ENCODE measurements around the gene HOXD4.

HOXD4 gene

DNA sequence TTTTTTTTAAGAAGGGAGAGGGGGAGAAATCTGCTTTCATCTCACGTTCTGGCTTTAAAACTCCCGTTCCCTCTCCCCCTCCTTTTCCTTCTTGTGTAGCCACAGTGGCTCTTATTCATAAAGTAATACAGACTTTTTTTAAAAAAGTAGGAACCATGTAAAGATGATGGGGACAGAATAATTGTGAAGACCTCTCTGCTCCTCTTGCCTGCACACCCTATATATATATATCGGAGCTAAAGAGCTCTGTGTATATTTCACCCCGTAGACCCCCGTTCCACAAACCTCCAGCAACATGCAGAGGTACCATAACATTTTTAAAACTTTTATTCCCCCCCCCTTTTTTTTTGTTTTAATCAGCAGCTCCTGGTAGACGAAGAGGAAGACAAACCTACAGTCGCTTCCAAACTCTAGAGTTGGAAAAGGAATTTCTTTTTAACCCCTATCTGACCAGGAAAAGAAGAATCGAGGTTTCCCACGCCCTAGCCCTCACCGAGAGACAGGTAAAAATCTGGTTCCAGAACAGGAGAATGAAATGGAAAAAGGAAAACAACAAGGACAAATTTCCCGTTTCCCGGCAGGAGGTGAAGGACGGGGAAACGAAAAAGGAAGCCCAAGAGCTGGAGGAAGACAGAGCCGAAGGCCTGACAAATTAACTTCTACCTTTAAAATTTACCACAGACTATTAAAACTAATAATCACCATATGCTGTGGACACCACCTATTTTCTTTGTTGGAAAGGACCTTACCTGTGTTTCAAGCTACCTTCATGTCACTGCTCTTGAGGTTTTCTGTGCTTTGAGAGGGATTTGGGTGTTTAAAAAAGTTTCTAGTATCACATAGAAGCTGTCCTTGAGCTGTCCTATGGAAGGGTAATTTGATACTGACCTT, 20.1 kb upstream of the HOXD4 start:
- no peaks in the 10 kb centered on the region for H4K20me1 ChIP-seq (ENCODE audit: insufficient read depth, low read length)

DNA sequence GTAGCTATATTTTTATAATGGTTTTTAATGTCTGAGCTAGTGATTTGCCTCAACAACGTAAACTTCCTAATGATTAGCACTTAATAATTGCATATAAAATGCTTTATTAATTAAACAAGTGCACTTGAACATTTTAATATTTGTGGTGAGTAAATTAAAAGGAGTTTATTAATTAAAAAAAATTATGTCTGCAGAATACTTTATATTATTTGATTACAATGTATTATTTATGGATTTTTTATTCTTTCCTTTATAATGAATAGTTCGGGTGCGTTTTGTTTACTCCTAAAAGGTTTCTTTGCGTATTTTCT, 19.5 kb upstream of the HOXD4 start:
- Histone ChIP-seq H3K27me3 (ENCODE audit: low read depth, low read length) (no peaks in the 10 kb centered on the region), H2AFZ (ENCODE audit: low read depth, low read length) (no peak overlapping the region), H3K36me3 (replicated peaks; ENCODE audit: low read depth, low read length) (no peaks in the 10 kb centered on the region), H3K4me1 (ENCODE audit: low read length) (no peaks in the 10 kb centered on the region), H3K9me3 (ENCODE audit: insufficient read depth, low read length) (no peaks in the 10 kb centered on the region), H3K27ac (ENCODE audit: low read length) (no peak overlapping the region), H3K4me3 (ENCODE audit: low read length) (no peak overlapping the region), H3K79me2 (ENCODE audit: low read length) (no peaks in the 10 kb centered on the region), H4K20me1 (ENCODE audit: insufficient read depth, low read length) (no peaks in the 10 kb centered on the region), H3K9ac (ENCODE audit: low read length) (no peak overlapping the region), H3K4me2 (ENCODE audit: low read length) (no peak overlapping the region)
- TF ChIP-seq EZH2phosphoT487 (IDR thresholded peaks at IDR 0.05; ENCODE audit: low read depth): no peak
- TF ChIP-seq, protein P1, sequence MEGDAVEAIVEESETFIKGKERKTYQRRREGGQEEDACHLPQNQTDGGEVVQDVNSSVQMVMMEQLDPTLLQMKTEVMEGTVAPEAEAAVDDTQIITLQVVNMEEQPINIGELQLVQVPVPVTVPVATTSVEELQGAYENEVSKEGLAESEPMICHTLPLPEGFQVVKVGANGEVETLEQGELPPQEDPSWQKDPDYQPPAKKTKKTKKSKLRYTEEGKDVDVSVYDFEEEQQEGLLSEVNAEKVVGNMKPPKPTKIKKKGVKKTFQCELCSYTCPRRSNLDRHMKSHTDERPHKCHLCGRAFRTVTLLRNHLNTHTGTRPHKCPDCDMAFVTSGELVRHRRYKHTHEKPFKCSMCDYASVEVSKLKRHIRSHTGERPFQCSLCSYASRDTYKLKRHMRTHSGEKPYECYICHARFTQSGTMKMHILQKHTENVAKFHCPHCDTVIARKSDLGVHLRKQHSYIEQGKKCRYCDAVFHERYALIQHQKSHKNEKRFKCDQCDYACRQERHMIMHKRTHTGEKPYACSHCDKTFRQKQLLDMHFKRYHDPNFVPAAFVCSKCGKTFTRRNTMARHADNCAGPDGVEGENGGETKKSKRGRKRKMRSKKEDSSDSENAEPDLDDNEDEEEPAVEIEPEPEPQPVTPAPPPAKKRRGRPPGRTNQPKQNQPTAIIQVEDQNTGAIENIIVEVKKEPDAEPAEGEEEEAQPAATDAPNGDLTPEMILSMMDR (IDR thresholded peaks at IDR 0.05; ENCODE audit: low read depth, low read length): no peak

More for the DNA sequence above, 20.1 kb upstream of the HOXD4 start:
- H3K27ac ChIP-seq (ENCODE audit: low read length): no peak overlapping the region
- H3K27me3 ChIP-seq (ENCODE audit: low read depth, low read length): no peaks in the 10 kb centered on the region
- no peaks in the 10 kb centered on the region for H3K79me2 ChIP-seq (ENCODE audit: low read length)
- no peak overlapping the region for H3K9ac ChIP-seq (ENCODE audit: low read length)
- no peak overlapping the region for H2AFZ ChIP-seq (ENCODE audit: low read depth, low read length)
- no peaks in the 10 kb centered on the region for H3K9me3 ChIP-seq (ENCODE audit: insufficient read depth, low read length)
- no peaks in the 10 kb centered on the region for H3K36me3 ChIP-seq (replicated peaks; ENCODE audit: low read depth, low read length)
- H3K4me3 ChIP-seq (ENCODE audit: low read length): no peak overlapping the region
- no peaks in the 10 kb centered on the region for H3K4me1 ChIP-seq (ENCODE audit: low read length)
- H3K4me2 ChIP-seq (ENCODE audit: low read length): no peak overlapping the region
- TF ChIP-seq, protein P1 (IDR thresholded peaks at IDR 0.05; ENCODE audit: low read depth, low read length): no peak
- no peak for TF ChIP-seq EZH2phosphoT487 (IDR thresholded peaks at IDR 0.05; ENCODE audit: low read depth)

DNA sequence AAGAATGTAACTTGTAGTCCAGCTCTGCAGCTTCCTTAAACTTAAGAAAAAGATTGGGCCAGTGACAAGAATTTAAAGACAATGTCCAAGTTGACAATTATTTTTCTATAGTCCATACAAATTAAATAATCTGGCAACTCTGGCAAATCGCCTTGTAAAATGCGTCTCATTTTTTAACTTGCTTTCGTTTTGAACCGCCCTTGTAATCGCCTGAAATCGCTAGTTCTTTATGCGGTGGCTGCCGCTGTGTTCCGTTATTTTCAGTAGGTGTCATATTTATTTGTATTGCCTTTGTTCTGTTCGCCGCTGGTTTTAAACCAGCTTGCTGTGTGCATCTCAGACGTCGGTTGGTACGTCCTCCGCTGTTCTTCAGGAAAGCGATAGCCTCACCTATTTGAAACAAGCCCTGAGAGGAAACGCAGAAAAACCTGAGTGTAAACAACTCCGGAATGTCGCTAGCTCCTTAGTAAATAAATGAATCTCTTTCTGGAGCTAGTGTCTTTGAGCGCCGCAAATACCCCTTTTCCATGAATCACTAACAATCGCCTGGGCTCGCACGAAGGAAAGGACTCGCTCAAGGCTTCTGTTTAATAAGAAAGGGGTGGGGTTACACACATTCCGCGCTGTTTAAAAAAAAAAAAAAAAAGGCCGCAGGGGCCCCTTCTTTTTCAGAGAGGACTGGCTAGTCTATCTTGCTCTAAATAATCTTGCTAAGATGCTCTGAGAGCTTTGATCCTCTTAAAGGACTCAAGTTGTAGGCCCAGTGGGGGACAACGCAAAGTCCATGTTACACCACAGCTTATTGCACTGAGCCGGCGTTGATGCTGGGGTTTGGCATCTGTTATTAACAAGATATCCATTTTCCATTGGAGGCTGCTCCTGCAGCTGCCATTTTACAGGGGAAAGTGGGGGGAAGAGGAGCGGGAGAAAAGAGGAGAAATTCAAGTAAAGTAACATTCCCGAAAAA, 18.9 kb upstream of the HOXD4 start:
- Histone ChIP-seq H3K27me3 (ENCODE audit: low read depth, low read length) (no peaks in the 10 kb centered on the region), H4K20me1 (ENCODE audit: insufficient read depth, low read length) (no peaks in the 10 kb centered on the region), H3K4me1 (ENCODE audit: low read length) (no peaks in the 10 kb centered on the region), H3K79me2 (ENCODE audit: low read length) (no peaks in the 10 kb centered on the region), H3K9me3 (ENCODE audit: insufficient read depth, low read length) (no peaks in the 10 kb centered on the region), H3K4me2 (ENCODE audit: low read length) (no peak overlapping the region), H3K4me3 (ENCODE audit: low read length) (no peak overlapping the region), H3K9ac (ENCODE audit: low read length) (no peak overlapping the region), H2AFZ (ENCODE audit: low read depth, low read length) (no peak overlapping the region), H3K27ac (ENCODE audit: low read length) (no peak overlapping the region), H3K36me3 (replicated peaks; ENCODE audit: low read depth, low read length) (no peaks in the 10 kb centered on the region)
- TF ChIP-seq, protein P1 (IDR thresholded peaks at IDR 0.05; ENCODE audit: low read depth, low read length): no peak
- no peak for TF ChIP-seq EZH2phosphoT487 (IDR thresholded peaks at IDR 0.05; ENCODE audit: low read depth)

DNA sequence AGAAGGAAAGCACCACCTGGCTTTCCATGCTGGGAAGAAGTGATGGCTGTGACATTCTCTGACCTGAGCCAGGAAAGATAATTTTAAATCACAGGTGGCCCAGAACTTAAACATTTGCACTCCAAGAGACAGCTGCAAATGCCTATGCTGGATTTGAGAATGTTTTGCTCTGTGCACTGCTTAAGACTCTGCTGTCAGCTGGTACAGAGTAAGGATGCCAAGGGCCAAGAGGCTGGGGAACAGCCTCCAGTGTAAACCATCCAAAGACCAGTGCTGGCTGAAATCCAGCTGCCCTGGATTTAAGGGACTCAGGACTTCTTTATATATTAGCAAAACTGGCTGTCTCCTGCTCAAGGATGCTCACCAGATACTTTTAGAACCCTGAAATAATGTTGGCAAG, 18.0 kb upstream of the HOXD4 start:
- no peaks in the 10 kb centered on the region for H3K9me3 ChIP-seq (ENCODE audit: insufficient read depth, low read length)
- no peak overlapping the region for H3K27ac ChIP-seq (ENCODE audit: low read length)
- no peaks in the 10 kb centered on the region for H3K4me1 ChIP-seq (ENCODE audit: low read length)
- H3K4me2 ChIP-seq (ENCODE audit: low read length): no peak overlapping the region
- no peaks in the 10 kb centered on the region for H3K79me2 ChIP-seq (ENCODE audit: low read length)
- H3K4me3 ChIP-seq (ENCODE audit: low read length): no peak overlapping the region
- H3K36me3 ChIP-seq (replicated peaks; ENCODE audit: low read depth, low read length): no peaks in the 10 kb centered on the region
- no peak overlapping the region for H2AFZ ChIP-seq (ENCODE audit: low read depth, low read length)
- no peaks in the 10 kb centered on the region for H4K20me1 ChIP-seq (ENCODE audit: insufficient read depth, low read length)
- H3K9ac ChIP-seq (ENCODE audit: low read length): no peak overlapping the region
- TF ChIP-seq EZH2phosphoT487 (IDR thresholded peaks at IDR 0.05; ENCODE audit: low read depth): no peak
- TF ChIP-seq, protein P1 (IDR thresholded peaks at IDR 0.05; ENCODE audit: low read depth, low read length): no peak
- H3K27me3 ChIP-seq (ENCODE audit: low read depth, low read length): no peaks in the 10 kb centered on the region

All from OCI-LY3 (cell line).